Measurements from ENCODE around the gene AGMO. TPM values are rescaled to one million over a fixed set of nuclear protein-coding genes. Genes with fewer than 3 reads are reported as not detected.

The AGMO gene
- total RNA-seq, 1 experiment from 2014 or later = not detected

Other genes with a start within 250 kb of the AGMO start
- gene MEOX2, start 124.7 kb upstream of the AGMO start, total RNA-seq (2021; ENCODE audit: unreplicated experiment) = not detected

All from Panc1 (cell line).